GM19395 (cell line): ENCODE results near the gene CALML5.
"Not testable (repeated sequence)": the region's sequence is repeated elsewhere in the genome, so short reads cannot be mapped to it uniquely, and the experiment has no call there.

Source experiments
- ATAC-seq: cut with Tn5 transposase; IDR thresholded peaks from one replicate; pipeline ENCODE4 v1.9.1; 2021; ENCODE audit warnings: mild to moderate bottlenecking, moderate library complexity; ENCODE audit not compliant: unreplicated experiment

The CALML5 gene

GRCh38 chr10:5485948-5486852 is 13.2 kb downstream of the CALML5 start:
- ATAC-seq, result no peak

- ATAC-seq, result no peak
Measured at GRCh38 chr10:5485290-5485689, 14.1 kb downstream of the CALML5 start.

- ATAC-seq, result no peak
Measured at GRCh38 chr10:5484205-5484604, 15.2 kb downstream of the CALML5 start.

GRCh38 chr10:5482016-5482415 is 17.4 kb downstream of the CALML5 start:
- no peak for ATAC-seq

GRCh38 chr10:5481121-5481520 is 18.2 kb downstream of the CALML5 start:
- no peak for ATAC-seq

- ATAC-seq, result no peak
Measured at GRCh38 chr10:5480162-5480941, 19.0 kb downstream of the CALML5 start.

GRCh38 chr10:5479481-5480161 is 19.7 kb downstream of the CALML5 start:
- ATAC-seq, result no peak

- no peak for ATAC-seq
Measured at GRCh38 chr10:5478694-5479305, 20.6 kb downstream of the CALML5 start.

- no peak for ATAC-seq
Measured at GRCh38 chr10:5477948-5478693, 21.2 kb downstream of the CALML5 start.

GRCh38 chr10:5476918-5477525 is 22.3 kb downstream of the CALML5 start:
- no peak for ATAC-seq

GRCh38 chr10:5475974-5476807 is 23.2 kb downstream of the CALML5 start:
- not testable (repeated sequence) for ATAC-seq

GRCh38 chr10:5475088-5475487 is 24.3 kb downstream of the CALML5 start:
- not testable (repeated sequence) for ATAC-seq

- ATAC-seq, result not testable (repeated sequence)
Measured at GRCh38 chr10:5474642-5475041, 24.7 kb downstream of the CALML5 start.

- ATAC-seq, result no peak
Measured at GRCh38 chr10:5470062-5470751, 29.2 kb downstream of the CALML5 start.

GRCh38 chr10:5469353-5470061 is 29.9 kb downstream of the CALML5 start:
- no peak for ATAC-seq

GRCh38 chr10:5468262-5469106 is 30.9 kb downstream of the CALML5 start:
- no peak for ATAC-seq
